Upper lobe of left lung (tissue), 6 donors: ENCODE results near the gene LBP. TPM values are rescaled to one million over a fixed set of nuclear protein-coding genes. Genes with fewer than 3 reads are reported as not detected.

ENCODE experiments used
- ATAC-seq, 2 donors: fragments of 200-7000 bp; cut with Tn5 transposase; one replicate each; pipeline ENCODE4 v1.9.1; 2022; ENCODE audit warnings: mild to moderate bottlenecking in 2 of 2, moderate library complexity in 2 of 2; ENCODE audit not compliant: low FRiP score in 2 of 2
- DNase-seq, 2 donors: peaks; one replicate each; pipeline ENCODE4 v3.0.0-alpha.2; 2019 to 2020
- H3K27ac ChIP-seq, 4 donors: fragments of 200-600 bp; sonication (generic); one replicate each; pipeline ENCODE4 v1.5.1; 2016 to 2019
- H3K27me3 ChIP-seq, 4 donors: fragments of 200-600 bp; sonication (generic); one replicate each; pipeline ENCODE4 v1.5.1; 2017 to 2019
- H3K36me3 ChIP-seq, 4 donors: fragments of 200-600 bp; sonication (generic); one replicate each; pipeline ENCODE4 v1.5.1; 2016 to 2019
- H3K4me1 ChIP-seq, 4 donors: fragments of 200-600 bp; sonication (generic); one replicate each; pipeline ENCODE4 v1.5.1; 2018 to 2019
- H3K4me3 ChIP-seq, 4 donors: fragments of 200-600 bp; sonication (generic); one replicate each; pipeline ENCODE4 v1.5.1; 2017 to 2019; ENCODE audit warnings: mild to moderate bottlenecking in 2 of 4, moderate library complexity in 1 of 4
- H3K9me3 ChIP-seq, 4 donors: fragments of 200-600 bp; sonication (generic); one replicate each; pipeline ENCODE4 v1.5.1; 2018 to 2019
- CTCF ChIP-seq, 6 experiments: fragments of 450-650 bp in 4 of 6; fragments of 200-600 bp in 2 of 6; sonication (generic) in 2 of 6; IDR thresholded peaks; one replicate each; pipeline ENCODE4 v1.5.1; 2016 to 2019; ENCODE audit warnings: antibody characterized with exemption in 6 of 6
- EP300 ChIP-seq, 4 donors: sonication (generic); formaldehyde crosslinking; IDR thresholded peaks; one replicate each; pipeline ENCODE4 v1.5.1; 2017; ENCODE audit warnings: antibody characterized with exemption in 4 of 4, control low read depth in 2 of 4
- POLR2A ChIP-seq, 4 donors: fragments of 450-650 bp; IDR thresholded peaks; one replicate each; pipeline ENCODE4 v1.5.1; 2016 to 2017; ENCODE audit warnings: antibody characterized with exemption in 4 of 4, mild to moderate bottlenecking in 2 of 4
- POLR2AphosphoS5 ChIP-seq, 2 donors: sonication (generic); formaldehyde crosslinking; IDR thresholded peaks; one replicate each; pipeline ENCODE4 v1.5.1; 2017; ENCODE audit warnings: antibody characterized with exemption in 2 of 2
- WGBS, 2 donors: methylation state at CpG; one replicate each; pipeline ENCODE4 v1.1.5; 2017 to 2018; 5-methylcytosine and 5-hydroxymethylcytosine counted together
- small RNA-seq, 4 donors: library from RNA; depleted of rRNA; stranded (forward); fragments of <200 nt; gene quantifications; one replicate each; pipeline ENCODE3, GENCODE V24; 2016
- total RNA-seq, 6 donors: library from RNA; depleted of rRNA in 4 of 6; stranded (reverse); fragments of >200 nt in 4 of 6; gene quantifications; one replicate each; pipeline versions ENCODE4 v1.1.0 to v1.2.1, GENCODE V29; 2016 to 2021
- donor health status: DM: no; HTN: no; CAD: no; lungs with moderate emphysema.
- donor health status: DM: no; HTN: yes; CAD: no; lungs with severe emphysema.

Gene LBP
- total RNA-seq, 6 donors from 2014 or later = 0.14 to 0.44 (median 0.30) TPM; not detected in 3

- H3K36me3 ChIP-seq = peaks cover 39 to 100% (median 89%) of the 10 kb centered on the region in 4 donors
- H3K9me3 ChIP-seq = no peaks in the 10 kb centered on the region
- H3K4me3 ChIP-seq = no peak overlapping the region
- TF ChIP-seq POLR2A (IDR thresholded peaks at IDR 0.05) = no peak
- TF ChIP-seq EP300 (IDR thresholded peaks at IDR 0.05) = no peak
- no peak for TF ChIP-seq POLR2AphosphoS5 (IDR thresholded peaks at IDR 0.05)
- TF ChIP-seq CTCF (IDR thresholded peaks at IDR 0.05) = no peak
- no peak for ATAC-seq
- 87% methylated on average over 4 of the region's 4 CpGs for WGBS, 2 donors
- H3K27me3 ChIP-seq = no peaks in the 10 kb centered on the region
- H3K27ac ChIP-seq = no peak overlapping the region
- H3K4me1 ChIP-seq = no peaks in the 10 kb centered on the region
- no peak for DNase-seq
Measured at GRCh38 chr20:38423541-38423940, 77.3 kb downstream of the LBP start.

GRCh38 chr20:38424401-38424800, 78.1 kb downstream of the LBP start:
- Histone ChIP-seq H3K4me3 (no peak overlapping the region), H3K9me3 (no peaks in the 10 kb centered on the region), H3K36me3 (peaks cover 47 to 100% (median 89%) of the 10 kb centered on the region in 4 donors), H3K27me3 (no peaks in the 10 kb centered on the region), H3K27ac (no peak overlapping the region), H3K4me1 (no peaks in the 10 kb centered on the region)
- ATAC-seq (no peak), DNase-seq (no peak)
- WGBS, 2 donors = 93 to 100% methylated on average over 1 of the region's 1 CpG
- TF ChIP-seq EP300 (IDR thresholded peaks at IDR 0.05) = no peak
- no peak for TF ChIP-seq POLR2AphosphoS5 (IDR thresholded peaks at IDR 0.05)
- no peak for TF ChIP-seq POLR2A (IDR thresholded peaks at IDR 0.05)
- TF ChIP-seq CTCF (IDR thresholded peaks at IDR 0.05) = no peak

- Histone ChIP-seq H3K4me1 (no peaks in the 10 kb centered on the region), H3K27ac (no peak overlapping the region), H3K27me3 (no peaks in the 10 kb centered on the region), H3K36me3 (peaks cover 50 to 100% (median 89%) of the 10 kb centered on the region in 4 donors), H3K4me3 (no peak overlapping the region), H3K9me3 (no peaks in the 10 kb centered on the region)
- WGBS, 2 donors = 86 to 89% methylated on average over 13 to 15 of the region's 15 CpGs
- TF ChIP-seq EP300 (IDR thresholded peaks at IDR 0.05) (no peak), CTCF (IDR thresholded peaks at IDR 0.05) (no peak), POLR2AphosphoS5 (IDR thresholded peaks at IDR 0.05) (no peak)
- ATAC-seq (peak in 1 of 2 donors; percentile 62), DNase-seq (no peak)
Measured at GRCh38 chr20:38426006-38426897, 80.0 kb downstream of the LBP start.

Small RNA genes lying within 50 kb of the gene (small RNA-seq; reads per million reads assigned to genes)
- gene RF00056 = 0 reads per million in 4 donors
- 5.0 to 47.5 (median 18.8) reads per million in 4 donors for gene SNORA71B

Other genes starting within 250 kb of the LBP start
- 100 to 1,000 TPM in 5 of 6 donors, 10 to 100 TPM in 1; 98.7 to 469 (median 290) TPM for gene TGM2, start 181.2 kb upstream of the LBP start, total RNA-seq
- gene KIAA1755, start 85.7 kb upstream of the LBP start, total RNA-seq = 1 to 10 TPM in 3 of 6 donors, under 1 TPM in 3; 0.15 to 3.1 (median 1.4) TPM
- gene BPI, start 42.3 kb upstream of the LBP start, total RNA-seq = 1 to 10 TPM in 1 of 6 donors, under 1 TPM in 4, not detected in 1; 0.14 to 6.3 (median 0.67) TPM
- gene SNHG17, start 88.8 kb downstream of the LBP start, total RNA-seq = 10 to 100 TPM; 14.7 to 40.0 (median 20.3) TPM
- gene RALGAPB, start 126.4 kb downstream of the LBP start, total RNA-seq = 10 to 100 TPM; 27.0 to 76.5 (median 32.1) TPM
- gene ADIG, start 234.7 kb downstream of the LBP start, total RNA-seq = under 1 TPM in 1 of 6 donors, not detected in 5; 0.29 TPM